Suppressor macrophage (primary cell): Measurements from ENCODE around the gene NSRP1.
"Not testable (repeated sequence)": the region's sequence is repeated elsewhere in the genome, so short reads cannot be mapped to it uniquely, and the experiment has no call there.

Source experiments
- DNase-seq, 4 experiments: peaks; one replicate each; pipeline ENCODE4 v3.0.0-alpha.2; 2020 to 2022

NSRP1 gene

GRCh38 chr17:30188211-30188939 lies 71.8 kb downstream of the NSRP1 start:
- no peak for DNase-seq

GRCh38 chr17:30191072-30191471 lies 74.5 kb downstream of the NSRP1 start:
- no peak for DNase-seq

GRCh38 chr17:30196504-30196903 lies 79.9 kb downstream of the NSRP1 start:
- DNase-seq: peak in 1 of 4 experiments; percentile 3

GRCh38 chr17:30197416-30197815 lies 80.8 kb downstream of the NSRP1 start:
- no peak for DNase-seq

GRCh38 chr17:30199600-30199999 lies 83.0 kb downstream of the NSRP1 start:
- no peak for DNase-seq

- DNase-seq: no peak
Measured at GRCh38 chr17:30200106-30200505, 83.5 kb downstream of the NSRP1 start.

GRCh38 chr17:30200656-30201055 lies 84.0 kb downstream of the NSRP1 start:
- DNase-seq: not testable (repeated sequence)

GRCh38 chr17:30203471-30203981 lies 86.9 kb downstream of the NSRP1 start:
- no peak for DNase-seq

GRCh38 chr17:30207655-30208054 lies 91.0 kb downstream of the NSRP1 start:
- no peak for DNase-seq

- DNase-seq: peak in 2 of 4 experiments; percentile 3 to 16
Measured at GRCh38 chr17:30208214-30208613, 91.6 kb downstream of the NSRP1 start.

- DNase-seq: no peak
Measured at GRCh38 chr17:30209930-30210329, 93.3 kb downstream of the NSRP1 start.

- no peak for DNase-seq
Measured at GRCh38 chr17:30210366-30210765, 93.8 kb downstream of the NSRP1 start.

- DNase-seq: no peak
Measured at GRCh38 chr17:30210901-30211300, 94.3 kb downstream of the NSRP1 start.

- DNase-seq: no peak
Measured at GRCh38 chr17:30211371-30211770, 94.8 kb downstream of the NSRP1 start.

- no peak for DNase-seq
Measured at GRCh38 chr17:30212750-30213149, 96.1 kb downstream of the NSRP1 start.

GRCh38 chr17:30217054-30217453 lies 100.4 kb downstream of the NSRP1 start:
- no peak for DNase-seq

GRCh38 chr17:30217746-30218245 lies 101.2 kb downstream of the NSRP1 start:
- DNase-seq: no peak

- no peak for DNase-seq
Measured at GRCh38 chr17:30218799-30219198, 102.2 kb downstream of the NSRP1 start.

- no peak for DNase-seq
Measured at GRCh38 chr17:30219315-30219714, 102.7 kb downstream of the NSRP1 start.

- DNase-seq: no peak
Measured at GRCh38 chr17:30219833-30220232, 103.2 kb downstream of the NSRP1 start.

GRCh38 chr17:30220414-30220813 lies 103.8 kb downstream of the NSRP1 start:
- no peak for DNase-seq

- DNase-seq: no peak
Measured at GRCh38 chr17:30221346-30221745, 104.7 kb downstream of the NSRP1 start.

- no peak for DNase-seq
Measured at GRCh38 chr17:30222251-30222650, 105.6 kb downstream of the NSRP1 start.

GRCh38 chr17:30222721-30223175 lies 106.1 kb downstream of the NSRP1 start:
- no peak for DNase-seq
